Astrocyte of the spinal cord (primary cell): ENCODE data around the gene CLASP1.

Experiments
- DNase-seq: peaks from one replicate; pipeline ENCODE4 v3.0.0; 2011; ENCODE audit warnings: low read depth, low spot score
- H3K4me3 ChIP-seq: 2 replicates; pipeline ENCODE4 v1.5.1; 2011; ENCODE audit warnings: low read depth, mild to moderate bottlenecking, low read length, moderate library complexity
- CTCF ChIP-seq: IDR thresholded peaks from 2 replicates; pipeline ENCODE4 v1.5.1; 2012; ENCODE audit warnings: low read depth, mild to moderate bottlenecking, low read length, inconsistent platforms
- in situ Hi-C: cut with HindIII; loops from 2 replicates; pipeline ENCODE4 v1.10.0; 2017; ENCODE audit warnings: low sequenced_read_pairs

CLASP1 gene

GRCh38 chr2:121596221-121597080, 52.8 kb downstream of the CLASP1 start:
- peak; percentile 57 for DNase-seq
- H3K4me3 ChIP-seq, result no peak overlapping the region
- peak; percentile 54 for TF ChIP-seq CTCF
- in situ Hi-C loops, result no loop called here

- DNase-seq, result no peak
- in situ Hi-C loops, result no loop called here
- no peak for TF ChIP-seq CTCF
- no peak overlapping the region for H3K4me3 ChIP-seq
Observed at GRCh38 chr2:121595012-121595891, 54.0 kb downstream of the CLASP1 start.

GRCh38 chr2:121591199-121591598, 58.1 kb downstream of the CLASP1 start:
- DNase-seq, result no peak
- in situ Hi-C loops, result no loop called here
- no peak overlapping the region for H3K4me3 ChIP-seq
- no peak for TF ChIP-seq CTCF

GRCh38 chr2:121588357-121588756, 60.9 kb downstream of the CLASP1 start:
- H3K4me3 ChIP-seq, result no peak overlapping the region
- DNase-seq, result no peak
- TF ChIP-seq CTCF, result no peak
- in situ Hi-C loops, result no loop called here

GRCh38 chr2:121587131-121587530, 62.1 kb downstream of the CLASP1 start:
- no peak for DNase-seq
- in situ Hi-C loops, result no loop called here
- no peak for TF ChIP-seq CTCF
- no peak overlapping the region for H3K4me3 ChIP-seq

GRCh38 chr2:121584741-121585140, 64.5 kb downstream of the CLASP1 start:
- in situ Hi-C loops, result no loop called here
- DNase-seq, result no peak
- no peak for TF ChIP-seq CTCF
- no peak overlapping the region for H3K4me3 ChIP-seq
